A673 (cell line): Measurements from ENCODE around the gene DLX1. TPM values are rescaled to one million over a fixed set of nuclear protein-coding genes. Genes with fewer than 3 reads are reported as not detected.
"Not testable (repeated sequence)": the region's sequence is repeated elsewhere in the genome, so short reads cannot be mapped to it uniquely, and the experiment has no call there.

Source experiments
- BruUV-seq: library from RNA; stranded (reverse); fragments of 400-500 nt; replicated peaks from 2 replicates; lab custom pipeline; 2021; lab: Mats Ljungman, UMichigan
- CTCF ChIA-PET: fragments of 300-600 bp; sonication (Branson Sonifier 250); formaldehyde crosslinking; loops from one replicate; lab custom pipeline; 2022; ENCODE audit warnings: antibody characterized with exemption; lab: Charles Lee
- POLR2A ChIA-PET: fragments of 300-600 bp; sonication (Branson Sonifier 250); formaldehyde crosslinking; loops from one replicate; lab custom pipeline; 2022; ENCODE audit warnings: antibody characterized with exemption; ENCODE audit not compliant: low non-redundant PET; lab: Charles Lee
- DNase-seq: peaks from one replicate; pipeline ENCODE4 v3.0.0-alpha.2; 2015; ENCODE audit warnings: low spot score
- H3K27ac ChIP-seq: fragments of 200-600 bp; sonication (generic); 2 replicates; pipeline ENCODE4 v1.5.1; 2016; ENCODE audit warnings: mixed run types, low read depth, mild to moderate bottlenecking, mixed read lengths, antibody characterized with exemption, low read length; ENCODE audit not compliant: poor library complexity, severe bottlenecking
- H3K27me3 ChIP-seq: fragments of 200-600 bp; sonication (generic); replicated peaks from 2 replicates; pipeline ENCODE4 v1.6.1; 2017; ENCODE audit warnings: mixed run types, low read depth, mild to moderate bottlenecking, mixed read lengths, antibody characterized with exemption, low read length; ENCODE audit not compliant: insufficient read depth, poor library complexity
- H3K36me3 ChIP-seq: fragments of 200-600 bp; sonication (generic); 2 replicates; pipeline ENCODE4 v1.6.1; 2016; ENCODE audit warnings: mixed run types, mild to moderate bottlenecking, mixed read lengths, antibody characterized with exemption, low read length; ENCODE audit not compliant: insufficient read depth, poor library complexity, severe bottlenecking
- H3K4me1 ChIP-seq: fragments of 200-600 bp; sonication (generic); 2 replicates; pipeline ENCODE4 v1.6.1; 2017; ENCODE audit warnings: mixed run types, mild to moderate bottlenecking, mixed read lengths, antibody characterized with exemption, low read length; ENCODE audit not compliant: insufficient read depth, poor library complexity, severe bottlenecking
- H3K4me3 ChIP-seq: fragments of 200-600 bp; sonication (generic); 2 replicates; pipeline ENCODE4 v1.5.1; 2016; ENCODE audit warnings: low read depth, mixed run types, mild to moderate bottlenecking, mixed read lengths, low read length; ENCODE audit not compliant: poor library complexity, severe bottlenecking
- H3K9me3 ChIP-seq: fragments of 200-600 bp; sonication (generic); 2 replicates; pipeline ENCODE4 v1.6.1; 2016; ENCODE audit warnings: mixed run types, low read depth, mild to moderate bottlenecking, mixed read lengths, antibody characterized with exemption, low read length; ENCODE audit not compliant: poor library complexity, severe bottlenecking
- EZH2 ChIP-seq: fragments of 200-600 bp; sonication (generic); IDR thresholded peaks from 2 replicates; pipeline ENCODE4 v1.6.1; 2017; ENCODE audit warnings: borderline replicate concordance, low read depth, mild to moderate bottlenecking, mixed read lengths, antibody characterized with exemption, low read length; ENCODE audit not compliant: poor library complexity, severe bottlenecking
- intact Hi-C: fragments of 100-400 bp; cut with micrococcal nuclease; formaldehyde crosslinking; loops from one replicate; pipeline ENCODE4 v1.10.0; 2022; ENCODE audit not compliant: unreplicated experiment
- total RNA-seq: library from RNA; stranded (reverse); gene quantifications from 2 replicates; pipeline ENCODE4 v1.2.3, GENCODE V29; 2021
- TF ChIP-seq, protein P1 (sequence below): fragments of 300-800, 200-600 bp; sonication (generic); conservative IDR thresholded peaks from 2 replicates; pipeline ENCODE4 v1.5.1; 2017; ENCODE audit warnings: low read depth, mild to moderate bottlenecking, antibody characterized with exemption, low read length, moderate library complexity, mixed read lengths

DLX1 gene
- total RNA-seq, 1 experiment from 2014 or later: 33.2 TPM

- no TSS peak for BruUV-seq
- H3K4me1 ChIP-seq: peaks cover 10% of the 10 kb centered on the region
- H3K9me3 ChIP-seq: no peaks in the 10 kb centered on the region
- no peaks in the 10 kb centered on the region for H3K27me3 ChIP-seq
- H3K27ac ChIP-seq: no peak overlapping the region
- intact Hi-C loops: loop anchor here (10.0 kb wide), 1 partner anchor 1135 kb away; no protein-coding TSS in a partner anchor
- POLR2A ChIA-PET: no interaction called here
- H3K4me3 ChIP-seq: no peak overlapping the region
- no peak for DNase-seq
- CTCF ChIA-PET: no interaction called here
- no peaks in the 10 kb centered on the region for H3K36me3 ChIP-seq
- no peak for TF ChIP-seq EZH2
- TF ChIP-seq, protein P1, sequence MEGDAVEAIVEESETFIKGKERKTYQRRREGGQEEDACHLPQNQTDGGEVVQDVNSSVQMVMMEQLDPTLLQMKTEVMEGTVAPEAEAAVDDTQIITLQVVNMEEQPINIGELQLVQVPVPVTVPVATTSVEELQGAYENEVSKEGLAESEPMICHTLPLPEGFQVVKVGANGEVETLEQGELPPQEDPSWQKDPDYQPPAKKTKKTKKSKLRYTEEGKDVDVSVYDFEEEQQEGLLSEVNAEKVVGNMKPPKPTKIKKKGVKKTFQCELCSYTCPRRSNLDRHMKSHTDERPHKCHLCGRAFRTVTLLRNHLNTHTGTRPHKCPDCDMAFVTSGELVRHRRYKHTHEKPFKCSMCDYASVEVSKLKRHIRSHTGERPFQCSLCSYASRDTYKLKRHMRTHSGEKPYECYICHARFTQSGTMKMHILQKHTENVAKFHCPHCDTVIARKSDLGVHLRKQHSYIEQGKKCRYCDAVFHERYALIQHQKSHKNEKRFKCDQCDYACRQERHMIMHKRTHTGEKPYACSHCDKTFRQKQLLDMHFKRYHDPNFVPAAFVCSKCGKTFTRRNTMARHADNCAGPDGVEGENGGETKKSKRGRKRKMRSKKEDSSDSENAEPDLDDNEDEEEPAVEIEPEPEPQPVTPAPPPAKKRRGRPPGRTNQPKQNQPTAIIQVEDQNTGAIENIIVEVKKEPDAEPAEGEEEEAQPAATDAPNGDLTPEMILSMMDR: no peak
These were observed 24.9 kb downstream of the DLX1 start for GRCh38 chr2:172109988-172110811.

DNA sequence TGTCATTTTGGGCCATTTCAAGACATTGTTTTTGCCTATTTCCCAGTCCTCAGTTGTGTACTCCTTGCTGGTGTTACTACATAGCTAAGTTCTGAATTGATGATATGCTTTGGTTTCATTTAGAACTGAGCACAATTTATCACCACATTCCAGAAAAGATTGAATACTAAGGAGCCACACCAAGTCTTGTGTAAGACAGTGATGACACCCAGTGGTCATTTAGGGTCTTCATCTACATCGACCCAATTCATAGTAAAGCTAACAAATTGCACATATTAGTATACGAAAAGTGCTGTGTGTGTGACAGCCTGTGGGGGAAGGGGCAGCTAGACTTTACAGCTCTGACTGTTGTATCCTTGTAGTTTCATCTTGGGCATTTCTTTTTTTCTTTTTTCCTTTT lies 28.3 kb downstream of the DLX1 start:
- no peaks in the 10 kb centered on the region for H3K9me3 ChIP-seq
- TF ChIP-seq EZH2: no peak
- TF ChIP-seq, protein P1: peak; percentile 63
- H3K36me3 ChIP-seq: no peaks in the 10 kb centered on the region
- intact Hi-C loops: loop anchor here (2.0 kb wide), 1 partner anchor 539 kb away; no protein-coding TSS in a partner anchor
- peak; percentile 79 for DNase-seq
- H3K4me3 ChIP-seq: no peak overlapping the region
- no peaks in the 10 kb centered on the region for H3K27me3 ChIP-seq
- CTCF ChIA-PET: interaction anchor here (0.5 to 2.1 kb wide), 16 partner anchors 11 to 789 kb away, joined by 3 to 11 read pairs (median 4); partner anchors contain the start of gene DLX2
- no TSS peak for BruUV-seq
- POLR2A ChIA-PET: no interaction called here
- no peak overlapping the region for H3K27ac ChIP-seq
- H3K4me1 ChIP-seq: peaks cover 3% of the 10 kb centered on the region

DNA sequence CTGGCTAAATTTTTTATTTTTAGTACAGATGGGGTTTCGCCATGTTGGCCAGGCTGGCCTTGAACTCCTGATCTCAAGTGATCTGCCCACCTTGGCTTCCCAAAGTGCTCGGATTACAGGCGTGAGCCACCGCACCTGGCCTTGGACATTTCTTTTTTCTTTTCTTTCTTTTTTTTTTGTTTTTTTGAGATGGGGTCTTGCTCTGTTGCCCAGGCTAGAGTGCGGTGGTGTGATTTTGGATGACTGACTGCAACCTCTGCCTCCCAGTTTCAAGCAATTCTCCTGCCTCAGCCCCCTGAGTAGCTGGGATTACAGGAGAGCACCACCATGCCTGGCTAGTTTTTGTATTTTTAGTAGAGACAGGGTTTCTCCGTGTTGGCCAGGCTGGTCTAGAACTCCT lies 28.9 kb downstream of the DLX1 start:
- H3K27me3 ChIP-seq, intact Hi-C loops, DNase-seq, H3K9me3 ChIP-seq, H3K4me3 ChIP-seq, H3K36me3 ChIP-seq, POLR2A ChIA-PET, BruUV-seq, H3K4me1 ChIP-seq, H3K27ac ChIP-seq: not testable (repeated sequence)
- CTCF ChIA-PET: interaction anchor here (0.5 to 2.1 kb wide), 15 partner anchors 11 to 789 kb away, joined by 3 to 11 read pairs (median 4); partner anchors contain the start of gene DLX2
